Measurements from ENCODE around the gene MEI4. TPM values are rescaled to one million over a fixed set of nuclear protein-coding genes. Genes with fewer than 3 reads are reported as not detected.
"Not testable (repeated sequence)": the region's sequence is repeated elsewhere in the genome, so short reads cannot be mapped to it uniquely, and the experiment has no call there.

The MEI4 gene
- polyA plus RNA-seq, 3 donors, result 1.6 to 1.7 (median 1.6) TPM

DNA sequence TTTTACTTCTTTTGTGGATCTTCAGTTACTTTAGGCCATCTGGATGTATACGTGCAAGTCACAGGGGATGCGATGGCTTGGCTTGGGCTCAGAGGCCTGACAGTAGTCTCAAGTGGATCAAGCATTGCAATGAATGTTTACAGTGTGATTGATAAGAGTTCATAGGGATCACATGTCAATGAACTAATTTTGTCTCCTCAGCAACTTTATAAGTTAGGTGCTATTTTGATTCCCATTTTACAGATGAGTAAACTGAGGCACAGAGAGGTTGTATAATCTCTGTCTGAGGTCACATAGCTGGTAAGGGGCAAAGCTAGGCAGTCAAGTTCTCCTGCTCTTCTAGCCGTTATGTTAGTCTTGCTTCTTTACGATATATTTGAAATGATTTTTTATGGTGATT lies 13.5 kb downstream of the MEI4 start:
- no peak for DNase-seq (ENCODE audit: extremely low read depth in 1 of 11, low read depth in 9 of 11, low spot score in 4 of 11)

DNA sequence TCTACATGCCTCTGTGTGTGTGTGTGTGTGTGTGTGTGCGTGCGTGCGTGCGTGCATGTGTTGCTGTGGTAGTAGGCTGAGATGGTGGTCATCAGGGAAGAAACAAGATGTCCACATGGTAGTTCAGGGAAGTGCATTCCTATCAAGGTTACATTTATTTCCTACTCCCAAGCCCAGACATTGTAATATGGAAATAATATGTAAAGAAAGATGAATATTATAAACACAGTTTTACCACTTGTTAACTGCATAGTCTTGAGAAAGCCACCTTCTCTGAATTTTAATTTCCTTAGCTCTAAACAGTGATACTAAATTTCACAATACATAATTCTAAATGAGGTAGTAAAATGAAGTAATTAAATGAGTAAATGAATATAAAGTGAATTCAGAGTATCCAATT lies 14.0 kb downstream of the MEI4 start:
- DNase-seq (ENCODE audit: extremely low read depth in 1 of 11, low read depth in 9 of 11, low spot score in 4 of 11), result no peak

DNA sequence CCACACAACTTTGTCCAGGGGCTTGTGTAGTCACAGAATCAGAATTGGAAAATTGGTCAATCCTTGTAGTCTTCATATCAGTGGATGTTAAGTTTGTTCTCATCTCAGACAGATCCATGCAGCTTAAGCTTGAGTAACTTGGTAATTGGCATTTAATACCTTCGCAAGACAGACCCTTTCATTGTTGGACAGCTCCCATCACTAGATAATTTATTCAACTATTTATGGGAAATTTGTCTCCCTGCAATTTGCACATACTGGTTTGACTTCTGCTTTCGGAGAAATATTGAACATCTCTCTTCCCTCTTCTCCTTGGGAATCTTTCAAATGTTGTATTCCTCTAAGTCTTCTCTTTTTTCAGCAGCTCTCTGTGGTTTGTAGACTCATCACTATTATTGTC lies 17.1 kb downstream of the MEI4 start:
- no peak for DNase-seq (ENCODE audit: extremely low read depth in 1 of 11, low read depth in 9 of 11, low spot score in 4 of 11)

DNA sequence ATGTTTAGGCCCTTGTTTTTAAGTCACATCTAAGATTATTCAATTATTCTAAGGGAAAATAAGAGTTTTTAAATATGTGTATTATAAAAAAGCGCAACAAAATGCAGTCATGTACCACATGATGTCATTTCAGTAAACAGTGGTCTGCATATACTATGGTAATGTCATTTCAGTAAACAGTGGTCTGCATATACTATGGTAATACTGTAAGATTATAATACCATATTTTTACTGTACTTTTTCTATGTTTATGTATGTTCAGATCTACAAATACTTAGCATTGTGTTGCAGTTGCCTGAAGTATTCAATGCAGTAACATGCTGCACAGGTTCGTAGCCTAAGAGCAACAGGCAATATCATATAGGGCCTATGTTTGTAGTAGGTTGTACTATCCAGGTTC lies 21.4 kb downstream of the MEI4 start:
- DNase-seq (ENCODE audit: extremely low read depth in 1 of 11, low read depth in 9 of 11, low spot score in 4 of 11), result no peak

DNA sequence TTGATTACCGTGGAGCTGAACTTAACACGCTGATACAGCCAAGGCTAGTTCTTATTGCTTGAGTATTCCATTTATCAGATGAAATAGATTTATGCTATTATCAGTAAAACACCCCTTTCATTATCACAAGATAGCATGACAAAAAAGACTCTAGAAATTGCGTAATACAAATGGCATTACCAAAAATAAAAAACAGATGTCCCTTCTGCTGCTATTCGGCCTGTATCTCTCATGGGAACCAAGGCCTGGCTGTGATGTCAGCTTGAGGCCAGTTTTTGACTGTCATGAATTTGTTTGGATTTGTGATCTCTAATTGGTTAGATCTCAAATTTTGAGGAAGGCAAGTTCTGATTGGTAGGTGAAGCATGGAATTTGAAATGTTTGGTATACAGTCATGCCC lies 25.2 kb downstream of the MEI4 start:
- no peak for DNase-seq (ENCODE audit: extremely low read depth in 1 of 11, low read depth in 9 of 11, low spot score in 4 of 11)

DNA sequence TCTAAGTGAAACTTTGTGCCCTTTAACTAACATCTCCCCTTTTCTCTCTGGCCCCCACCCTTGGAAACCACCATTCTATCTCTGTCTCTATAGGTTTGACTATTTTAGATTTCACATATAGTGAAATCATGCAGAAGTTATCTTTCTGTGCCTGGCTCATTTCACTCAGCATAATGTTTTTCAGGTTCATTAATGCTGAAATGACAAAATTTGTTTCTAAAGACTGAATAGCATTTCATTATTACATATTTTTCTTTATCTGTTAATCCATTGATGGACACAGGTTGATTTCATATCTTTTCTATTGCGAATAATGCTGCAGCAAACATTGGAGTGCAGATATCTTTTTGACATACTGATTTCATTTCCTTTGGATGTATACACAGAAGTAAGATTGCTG lies 30.7 kb downstream of the MEI4 start:
- DNase-seq (ENCODE audit: extremely low read depth in 1 of 11, low read depth in 9 of 11, low spot score in 4 of 11), result no peak

DNA sequence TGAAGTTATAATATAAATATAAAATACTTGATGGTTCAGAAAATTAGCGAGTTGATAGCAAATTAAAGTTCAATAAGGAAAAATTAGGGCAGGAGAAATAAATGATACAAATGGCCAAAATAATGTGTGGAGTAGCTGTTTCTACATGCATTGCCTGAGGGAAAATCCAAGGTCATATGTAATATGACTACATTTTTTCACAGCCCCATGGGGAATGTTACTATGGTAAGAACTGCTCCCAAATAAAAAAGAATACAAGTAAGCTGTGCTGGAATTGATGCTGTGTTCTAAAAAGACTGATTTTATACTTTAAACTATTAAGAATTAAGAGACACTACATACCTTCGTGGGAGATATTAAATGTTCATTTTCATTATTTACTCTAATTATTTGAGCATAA lies 34.1 kb downstream of the MEI4 start:
- no peak for DNase-seq (ENCODE audit: extremely low read depth in 1 of 11, low read depth in 9 of 11, low spot score in 4 of 11)

GRCh38 chr6:77688649-77689048 lies 35.8 kb downstream of the MEI4 start:
- DNase-seq (ENCODE audit: extremely low read depth in 1 of 11, low read depth in 9 of 11, low spot score in 4 of 11), result no peak

DNA sequence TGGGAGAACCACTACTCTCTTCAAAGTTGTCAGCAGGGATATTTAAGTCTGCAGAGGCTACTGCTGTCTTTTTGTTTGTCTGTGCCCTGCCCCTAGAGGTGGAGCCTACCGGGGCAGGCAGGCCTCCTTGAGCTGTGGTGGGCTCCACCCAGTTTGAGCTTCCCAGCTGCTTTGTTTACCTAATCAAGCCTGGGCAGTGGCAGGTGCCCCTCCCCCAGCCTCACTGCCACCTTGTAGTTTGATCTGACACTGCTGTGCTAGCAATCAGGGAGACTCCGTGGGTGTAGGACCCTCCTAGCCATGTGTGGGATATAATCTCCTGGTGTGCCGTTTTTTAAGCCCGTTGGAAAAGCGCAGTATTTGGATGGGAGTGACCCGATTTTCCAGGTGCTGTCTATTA lies 47.3 kb downstream of the MEI4 start:
- DNase-seq (ENCODE audit: extremely low read depth in 1 of 11, low read depth in 9 of 11, low spot score in 4 of 11), result not testable (repeated sequence)

DNA sequence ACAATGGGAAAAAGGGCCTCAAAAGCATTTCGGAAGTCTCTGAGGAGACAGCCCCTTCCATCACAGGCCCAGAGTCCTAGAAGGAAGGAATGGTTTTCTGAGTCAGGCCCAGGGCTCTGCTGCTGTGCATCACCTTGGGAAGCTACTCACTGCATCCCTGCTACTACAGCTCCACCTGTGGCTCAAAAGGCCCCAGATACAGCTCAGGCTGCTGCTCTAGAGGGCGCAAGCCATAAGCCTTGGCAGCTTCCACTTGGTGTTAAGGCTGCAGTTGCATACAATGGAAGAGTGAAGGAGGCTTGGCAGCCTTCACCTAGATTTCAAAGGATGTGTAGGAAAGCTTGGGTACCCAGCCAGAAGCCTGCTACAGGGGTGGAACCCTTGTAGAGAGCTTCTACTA lies 54.8 kb downstream of the MEI4 start:
- no peak for DNase-seq (ENCODE audit: extremely low read depth in 1 of 11, low read depth in 9 of 11, low spot score in 4 of 11)

DNA sequence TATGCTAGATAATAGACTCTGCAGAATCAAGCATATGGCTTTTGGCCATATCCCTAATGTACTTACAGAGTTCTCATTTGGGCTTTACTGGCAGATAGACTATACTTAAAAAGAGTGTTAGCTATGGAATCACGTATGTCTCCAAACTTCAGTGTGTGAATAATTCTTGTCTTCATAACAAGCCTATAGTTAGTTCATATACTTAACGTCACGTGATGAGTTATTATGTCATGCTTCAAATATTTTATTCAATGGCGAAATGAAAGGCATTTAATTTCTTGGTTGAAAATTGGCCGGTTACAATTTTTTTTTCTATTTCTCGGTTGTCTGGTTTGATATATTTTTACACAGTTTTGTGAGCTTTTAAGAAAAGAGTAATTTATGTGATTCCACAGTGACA lies 62.7 kb downstream of the MEI4 start:
- DNase-seq (ENCODE audit: extremely low read depth in 1 of 11, low read depth in 9 of 11, low spot score in 4 of 11), result no peak

- no peak for DNase-seq (ENCODE audit: extremely low read depth in 1 of 11, low read depth in 9 of 11, low spot score in 4 of 11)
Observed at GRCh38 chr6:77716311-77716710, 63.5 kb downstream of the MEI4 start.

DNA sequence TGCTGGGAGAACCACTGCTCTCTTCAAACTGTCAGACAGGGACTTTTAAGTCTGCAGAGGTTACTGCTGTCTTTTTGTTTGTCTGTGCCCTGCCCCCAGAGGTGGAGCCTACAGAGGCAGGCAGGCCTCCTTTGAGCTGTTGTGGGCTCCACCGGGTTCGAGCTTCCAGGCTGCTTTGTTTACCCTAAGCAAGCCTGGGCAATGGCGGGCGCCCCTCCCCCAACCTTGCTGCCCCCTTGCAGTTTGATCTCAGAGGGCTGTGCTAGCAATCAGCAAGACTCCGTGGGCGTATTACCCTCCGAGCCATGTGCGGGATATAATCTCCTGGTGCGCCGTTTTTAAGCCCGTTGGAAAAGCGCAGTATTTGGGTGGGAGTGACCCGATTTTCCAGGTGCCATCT lies 83.2 kb downstream of the MEI4 start:
- DNase-seq (ENCODE audit: extremely low read depth in 1 of 11, low read depth in 9 of 11, low spot score in 4 of 11), result not testable (repeated sequence)

- DNase-seq (ENCODE audit: extremely low read depth in 1 of 11, low read depth in 9 of 11, low spot score in 4 of 11), result no peak
Observed at GRCh38 chr6:77740380-77740779, 87.5 kb downstream of the MEI4 start.

- DNase-seq (ENCODE audit: extremely low read depth in 1 of 11, low read depth in 9 of 11, low spot score in 4 of 11), result not testable (repeated sequence)
Observed at GRCh38 chr6:77752156-77752555, 99.3 kb downstream of the MEI4 start.

- DNase-seq (ENCODE audit: extremely low read depth in 1 of 11, low read depth in 9 of 11, low spot score in 4 of 11), result no peak
Observed at GRCh38 chr6:77762386-77762785, 109.5 kb downstream of the MEI4 start.

GRCh38 chr6:77763124-77763523 lies 110.3 kb downstream of the MEI4 start:
- no peak for DNase-seq (ENCODE audit: extremely low read depth in 1 of 11, low read depth in 9 of 11, low spot score in 4 of 11)

DNA sequence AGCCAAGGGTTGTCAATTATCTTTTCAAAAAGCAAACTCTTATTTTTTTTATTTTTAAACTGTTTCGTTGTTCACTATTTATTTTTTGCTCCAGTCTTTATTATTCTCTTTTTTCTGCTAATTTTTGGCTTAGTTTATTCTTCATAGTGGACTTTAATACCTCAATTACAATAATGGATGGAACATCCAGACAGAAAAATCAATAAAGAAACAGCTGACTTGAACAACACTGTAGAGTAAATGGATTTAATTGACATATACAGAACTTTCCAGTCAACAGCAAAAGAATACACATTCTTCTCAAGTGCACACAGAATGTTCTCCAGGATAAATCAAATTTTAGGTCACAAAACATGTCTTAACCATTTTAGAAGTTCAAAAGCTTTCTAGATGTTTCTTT lies 111.5 kb downstream of the MEI4 start:
- no peak for DNase-seq (ENCODE audit: extremely low read depth in 1 of 11, low read depth in 9 of 11, low spot score in 4 of 11)

DNA sequence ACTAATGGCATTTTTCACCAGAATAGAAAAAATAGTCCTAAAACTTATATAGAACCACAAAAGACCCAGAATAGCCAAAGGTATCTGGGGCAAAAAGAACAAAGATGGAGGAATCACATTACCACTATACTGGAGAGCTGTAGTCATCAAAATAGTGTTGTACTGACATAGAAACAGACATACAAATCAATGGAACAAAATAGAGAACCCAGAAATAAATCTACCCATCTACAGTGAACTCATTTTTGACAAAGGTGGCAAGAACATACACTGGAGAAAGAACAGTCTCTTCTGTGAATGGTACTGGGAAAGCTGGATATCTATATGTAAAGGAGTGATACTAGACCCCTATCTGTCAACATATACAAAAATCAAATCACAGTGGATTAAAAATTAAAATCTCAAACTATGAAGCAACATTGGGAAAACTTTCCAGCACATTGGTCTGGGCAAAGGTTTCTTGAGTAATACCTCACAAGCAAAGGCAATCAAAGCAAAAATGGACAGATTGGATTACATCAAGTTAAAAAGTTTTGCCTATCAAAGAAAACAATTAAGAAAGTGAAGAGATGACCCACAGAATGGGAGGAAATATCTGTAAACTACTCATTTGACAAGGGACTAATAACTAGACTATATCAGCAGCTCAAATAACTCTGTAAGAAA lies 120.5 kb downstream of the MEI4 start:
- DNase-seq (ENCODE audit: extremely low read depth in 1 of 11, low read depth in 9 of 11, low spot score in 4 of 11), result no peak

- no peak for DNase-seq (ENCODE audit: extremely low read depth in 1 of 11, low read depth in 9 of 11, low spot score in 4 of 11)
Observed at GRCh38 chr6:77774457-77774856, 121.6 kb downstream of the MEI4 start.

GRCh38 chr6:77776441-77776840 lies 123.6 kb downstream of the MEI4 start:
- no peak for DNase-seq (ENCODE audit: extremely low read depth in 1 of 11, low read depth in 9 of 11, low spot score in 4 of 11)

GRCh38 chr6:77778527-77778926 lies 125.7 kb downstream of the MEI4 start:
- no peak for DNase-seq (ENCODE audit: extremely low read depth in 1 of 11, low read depth in 9 of 11, low spot score in 4 of 11)
